Measurements from ENCODE around the gene FUT3. TPM values are rescaled to one million over a fixed set of nuclear protein-coding genes. Genes with fewer than 3 reads are reported as not detected.
A peak's percentile ranks its signal among the peaks of the same experiment; 100 is the strongest.
"Not testable (repeated sequence)": the region's sequence is repeated elsewhere in the genome, so short reads cannot be mapped to it uniquely, and the experiment has no call there.

The FUT3 gene
- polyA plus RNA-seq, 3 donors, result not detected

DNA sequence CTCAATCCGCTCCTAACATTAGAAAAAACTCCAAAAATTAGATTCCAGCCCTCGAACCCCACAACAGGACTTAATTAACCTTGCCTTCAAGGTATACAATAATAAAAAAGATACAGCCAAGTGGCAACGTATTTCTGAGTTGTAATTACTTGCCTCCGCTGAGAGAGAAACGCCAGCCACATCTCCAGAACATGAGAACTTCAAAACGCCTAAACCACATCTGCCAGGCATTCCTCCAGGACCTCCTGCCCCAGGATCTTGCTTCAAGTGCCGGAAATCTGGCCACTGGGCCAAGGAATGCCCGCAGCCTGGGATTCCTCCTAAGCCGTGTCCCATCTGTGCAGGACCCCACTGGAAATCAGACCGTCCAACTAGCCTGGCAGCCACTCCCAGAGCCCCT lies 2.9 kb upstream of the FUT3 start:
- H3K79me2 ChIP-seq (ENCODE audit: insufficient read depth, low read length); H3K4me1 Mint-ChIP-seq; H3K27me3 Mint-ChIP-seq (ENCODE audit: low read depth in 3 of 3); H3K27ac Mint-ChIP-seq; H3K9ac ChIP-seq (ENCODE audit: insufficient read depth, low read length, poor library complexity, severe bottlenecking); H2AFZ ChIP-seq (ENCODE audit: insufficient read depth, low read depth, low read length, poor library complexity, severe bottlenecking); H3K4me2 ChIP-seq (replicated peaks; ENCODE audit: extremely low read depth, low read length, poor library complexity, severe bottlenecking); H4K20me1 ChIP-seq (ENCODE audit: insufficient read depth, low read length); H3K36me3 Mint-ChIP-seq; H3K4me3 ChIP-seq (replicated peaks in 1 of 3; ENCODE audit: low read depth in 2 of 3, low read length in 3 of 3); H3K27me3 ChIP-seq (ENCODE audit: control insufficient read depth in 2 of 2, insufficient read depth in 2 of 2, low read length in 2 of 2); H3K9me3 ChIP-seq (replicated peaks in 1 of 2; ENCODE audit: control insufficient read depth in 1 of 2, insufficient read depth in 1 of 2, low read length in 2 of 2); H3K36me3 ChIP-seq (replicated peaks in 1 of 2; ENCODE audit: control insufficient read depth in 1 of 2, insufficient read depth in 2 of 2, low read length in 2 of 2); H3K27ac ChIP-seq (ENCODE audit: low read depth in 1 of 2, low read length in 2 of 2); intact Hi-C loops (cut with micrococcal nuclease); DNase-seq; H3K4me3 Mint-ChIP-seq; H3K4me1 ChIP-seq (ENCODE audit: control insufficient read depth in 1 of 2, insufficient read depth in 2 of 2, low read length in 2 of 2); H3K9me3 Mint-ChIP-seq: not testable (repeated sequence)
- 90% methylated on average over 10 of the region's 10 CpGs for WGBS (ENCODE audit: insufficient coverage)

DNA sequence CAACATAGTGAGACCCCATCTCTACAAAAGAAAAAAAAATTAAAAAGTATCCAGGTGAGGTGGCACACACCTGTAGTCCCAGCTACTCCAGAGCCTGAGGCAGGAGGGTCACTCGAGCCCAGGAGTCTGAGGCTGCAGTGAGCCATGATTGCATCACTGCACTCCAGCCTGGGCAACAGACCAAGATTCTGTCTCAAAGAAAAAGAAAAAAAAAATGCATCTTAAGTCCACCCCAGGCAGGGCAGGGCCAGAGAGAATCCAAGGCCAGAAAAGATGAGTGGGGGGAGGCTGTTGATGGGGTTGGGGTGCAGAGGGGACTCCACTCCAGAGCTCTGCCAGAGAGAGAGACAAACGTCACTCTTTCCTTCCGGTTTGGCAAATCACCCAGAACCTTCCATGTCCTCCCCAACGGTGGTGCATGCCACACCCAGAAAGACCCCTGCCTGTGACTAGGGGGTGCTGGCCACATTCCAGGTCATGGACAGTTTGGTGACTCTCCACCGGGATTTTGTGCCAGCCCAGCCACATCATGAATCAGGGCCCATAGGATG lies 431 bp downstream of the FUT3 start:
- Mint-ChIP-seq H3K27me3 (ENCODE audit: low read depth in 3 of 3) (peaks cover 0 to 5% (median 3%) of the 10 kb centered on the region in 3 donors), H3K36me3 (no peaks in the 10 kb centered on the region), H3K4me1 (peaks cover 6% of the 10 kb centered on the region), H3K27ac (peak overlapping the region in 2 of 7 donors; percentile 3 to 27), H3K4me3 (peak overlapping the region in 1 of 2 donors; percentile 65), H3K9me3 (no peaks in the 10 kb centered on the region)
- intact Hi-C loops (cut with micrococcal nuclease), result no loop called here
- H3K9me3 ChIP-seq (replicated peaks in 1 of 2; ENCODE audit: control insufficient read depth in 1 of 2, insufficient read depth in 1 of 2, low read length in 2 of 2), result no peaks in the 10 kb centered on the region
- no peak overlapping the region for H2AFZ ChIP-seq (ENCODE audit: insufficient read depth, low read depth, low read length, poor library complexity, severe bottlenecking)
- H3K9ac ChIP-seq (ENCODE audit: insufficient read depth, low read length, poor library complexity, severe bottlenecking), result no peak overlapping the region
- no peaks in the 10 kb centered on the region for H3K79me2 ChIP-seq (ENCODE audit: insufficient read depth, low read length)
- no peaks in the 10 kb centered on the region for H3K27me3 ChIP-seq (ENCODE audit: control insufficient read depth in 2 of 2, insufficient read depth in 2 of 2, low read length in 2 of 2)
- no peaks in the 10 kb centered on the region for H3K36me3 ChIP-seq (replicated peaks in 1 of 2; ENCODE audit: control insufficient read depth in 1 of 2, insufficient read depth in 2 of 2, low read length in 2 of 2)
- 22% methylated on average over 4 of the region's 5 CpGs for WGBS (ENCODE audit: insufficient coverage)
- DNase-seq, result no peak
- TF ChIP-seq, protein P1, sequence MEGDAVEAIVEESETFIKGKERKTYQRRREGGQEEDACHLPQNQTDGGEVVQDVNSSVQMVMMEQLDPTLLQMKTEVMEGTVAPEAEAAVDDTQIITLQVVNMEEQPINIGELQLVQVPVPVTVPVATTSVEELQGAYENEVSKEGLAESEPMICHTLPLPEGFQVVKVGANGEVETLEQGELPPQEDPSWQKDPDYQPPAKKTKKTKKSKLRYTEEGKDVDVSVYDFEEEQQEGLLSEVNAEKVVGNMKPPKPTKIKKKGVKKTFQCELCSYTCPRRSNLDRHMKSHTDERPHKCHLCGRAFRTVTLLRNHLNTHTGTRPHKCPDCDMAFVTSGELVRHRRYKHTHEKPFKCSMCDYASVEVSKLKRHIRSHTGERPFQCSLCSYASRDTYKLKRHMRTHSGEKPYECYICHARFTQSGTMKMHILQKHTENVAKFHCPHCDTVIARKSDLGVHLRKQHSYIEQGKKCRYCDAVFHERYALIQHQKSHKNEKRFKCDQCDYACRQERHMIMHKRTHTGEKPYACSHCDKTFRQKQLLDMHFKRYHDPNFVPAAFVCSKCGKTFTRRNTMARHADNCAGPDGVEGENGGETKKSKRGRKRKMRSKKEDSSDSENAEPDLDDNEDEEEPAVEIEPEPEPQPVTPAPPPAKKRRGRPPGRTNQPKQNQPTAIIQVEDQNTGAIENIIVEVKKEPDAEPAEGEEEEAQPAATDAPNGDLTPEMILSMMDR (IDR thresholded peaks at IDR 0.05), result no peak
- H3K4me1 ChIP-seq (ENCODE audit: control insufficient read depth in 1 of 2, insufficient read depth in 2 of 2, low read length in 2 of 2), result peaks cover 0 to 5% of the 10 kb centered on the region in 2 donors
- no peak overlapping the region for H3K4me3 ChIP-seq (replicated peaks in 1 of 3; ENCODE audit: low read depth in 2 of 3, low read length in 3 of 3)
- H4K20me1 ChIP-seq (ENCODE audit: insufficient read depth, low read length), result no peaks in the 10 kb centered on the region
- H3K27ac ChIP-seq (ENCODE audit: low read depth in 1 of 2, low read length in 2 of 2), result no peak overlapping the region
- H3K4me2 ChIP-seq (replicated peaks; ENCODE audit: extremely low read depth, low read length, poor library complexity, severe bottlenecking), result no peak overlapping the region
